HL-60 (cell line): ENCODE results near the gene PROM1.

Experiments
- CTCF ChIP-seq: IDR thresholded peaks from one replicate; pipeline ENCODE4 v1.5.1; 2011; ENCODE audit warnings: low read length, control low read depth, inconsistent platforms; ENCODE audit not compliant: insufficient read depth
- GABPA ChIP-seq: IDR thresholded peaks from 2 replicates; pipeline ENCODE4 v1.6.1; 2012; ENCODE audit warnings: low read depth
- POLR2AphosphoS5 ChIP-seq: IDR thresholded peaks from 2 replicates; pipeline ENCODE4 v1.6.1; 2012; ENCODE audit warnings: low read depth
- REST ChIP-seq: IDR thresholded peaks from 2 replicates; pipeline ENCODE4 v1.6.1; 2012; ENCODE audit warnings: low read depth; ENCODE audit not compliant: insufficient replicate concordance

GRCh38 chr4:16118090-16118489, 34.3 kb upstream of the PROM1 start:
- TF ChIP-seq POLR2AphosphoS5, result no peak
- TF ChIP-seq CTCF, result no peak
- TF ChIP-seq GABPA, result no peak
- TF ChIP-seq REST, result no peak
